Stomach (tissue), 4 donors: Measurements from ENCODE around the gene USP6NL.

Experiments
- POLR2A ChIP-seq, 4 donors: fragments of 450-650 bp; IDR thresholded peaks; one replicate each; pipeline ENCODE4 v1.6.1; 2016; ENCODE audit warnings: antibody characterized with exemption in 4 of 4, control low read depth in 2 of 4, mild to moderate bottlenecking in 1 of 4, moderate library complexity in 1 of 4
- POLR2AphosphoS5 ChIP-seq, 3 donors: sonication (generic); formaldehyde crosslinking; IDR thresholded peaks; one replicate each; pipeline ENCODE4 v1.6.1; 2016; ENCODE audit warnings: antibody characterized with exemption in 3 of 3

GRCh38 chr10:11510281-11510680 is 101.2 kb downstream of the USP6NL start:
- TF ChIP-seq POLR2AphosphoS5 (IDR thresholded peaks at IDR 0.05), result no peak
- TF ChIP-seq POLR2A (IDR thresholded peaks at IDR 0.05), result no peak
